Dermis microvascular lymphatic vessel endothelial cell (primary cell): ENCODE measurements around the gene FAM240B. TPM values are rescaled to one million over a fixed set of nuclear protein-coding genes. Genes with fewer than 3 reads are reported as not detected.

Experiments
- DNase-seq, 2 donors: peaks; one replicate each; pipeline versions ENCODE4 v3.0.0 to v3.0.0-alpha.2; 2010; ENCODE audit warnings: low read depth in 2 of 2
- total RNA-seq: library from RNA; depleted of rRNA; stranded (reverse); fragments of >200 nt; gene quantifications from 2 replicates; pipeline ENCODE4 v1.2.1, GENCODE V29; 2014

The FAM240B gene
- total RNA-seq, 1 donor from 2014 or later, result not detected

GRCh38 chr9:38700695-38701094 is 19.2 kb downstream of the FAM240B start:
- DNase-seq, result no peak

DNA sequence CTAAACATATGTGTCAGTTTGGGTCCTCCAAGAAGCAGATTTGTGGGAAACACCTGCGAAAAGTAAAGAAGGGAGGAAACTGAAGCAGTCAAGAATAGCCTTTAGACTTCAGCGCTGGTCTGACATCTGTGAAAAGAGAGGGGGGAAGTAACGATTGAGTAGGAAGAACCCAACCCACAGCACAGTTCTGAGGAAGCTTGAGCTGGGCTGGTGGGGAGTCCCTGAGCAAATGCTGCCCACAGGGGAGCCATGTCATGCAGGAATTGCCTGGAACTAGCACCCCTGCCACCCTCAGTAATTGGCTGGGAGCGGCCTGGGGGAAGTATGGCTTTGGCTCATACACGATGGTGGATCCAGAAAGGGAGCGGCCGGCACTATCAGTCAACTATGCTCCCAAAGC is 20.6 kb downstream of the FAM240B start:
- no peak for DNase-seq

DNA sequence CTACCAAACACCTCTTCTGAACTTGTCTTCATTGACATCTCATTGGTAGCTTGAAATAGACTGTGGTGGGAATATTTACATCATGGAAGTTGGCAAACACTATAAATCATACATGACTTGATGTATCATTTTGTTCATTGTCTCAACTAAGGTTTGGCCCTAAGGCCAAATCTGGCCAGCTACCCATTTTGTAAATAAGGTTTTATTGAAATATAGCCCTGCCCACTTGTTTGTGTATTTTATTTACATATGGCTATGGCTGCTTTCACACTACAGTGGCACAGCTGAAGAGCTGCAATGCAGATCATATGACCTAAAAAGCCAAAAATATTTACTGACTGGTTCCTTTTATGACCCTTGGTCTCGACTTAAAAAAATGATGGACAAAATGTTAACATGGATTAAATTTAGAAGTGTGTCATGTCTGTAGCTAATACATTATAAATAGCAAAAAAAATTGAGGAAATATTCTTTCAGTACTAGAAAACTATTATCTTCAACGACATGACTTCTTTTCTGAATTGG is 22.1 kb downstream of the FAM240B start:
- no peak for DNase-seq

DNA sequence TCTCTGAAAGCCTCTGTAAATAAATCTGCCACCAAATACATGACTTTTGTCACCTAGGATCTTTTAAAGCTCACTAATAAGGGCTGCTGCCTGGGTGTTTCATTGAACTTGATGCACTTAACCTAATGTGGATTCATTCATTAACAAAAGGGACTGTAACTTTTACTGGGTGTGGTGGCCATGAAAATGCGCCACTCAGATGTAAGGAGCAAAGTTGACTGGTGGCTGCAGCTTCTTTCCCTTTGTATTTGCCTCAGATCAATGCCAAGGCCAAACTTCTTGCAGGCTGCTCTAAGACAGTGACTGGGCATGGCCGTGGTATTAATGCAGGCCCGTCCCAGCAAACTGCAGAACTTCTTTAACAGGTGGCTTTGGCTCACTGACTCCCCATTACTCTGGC is 22.9 kb downstream of the FAM240B start:
- no peak for DNase-seq

DNA sequence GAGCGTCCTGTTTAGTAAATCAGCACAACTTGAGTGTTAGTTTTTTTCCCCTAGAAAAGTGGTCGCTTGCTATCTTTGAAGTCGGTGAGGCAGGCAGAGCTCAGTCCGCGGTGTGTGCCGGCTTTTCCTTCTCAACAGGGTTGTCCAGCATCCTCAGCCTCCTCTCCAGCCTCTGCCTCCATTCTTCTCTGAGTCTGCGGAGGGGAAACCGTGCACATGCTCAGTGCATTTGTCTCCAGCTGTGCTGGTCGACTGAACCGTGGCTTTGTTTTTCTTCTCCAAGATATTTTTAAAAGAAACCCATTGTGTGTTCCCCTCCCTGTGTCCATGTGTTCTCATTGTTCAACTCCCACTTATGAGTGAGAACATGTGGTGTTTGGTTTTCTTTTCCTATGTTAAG is 25.3 kb downstream of the FAM240B start:
- DNase-seq, result no peak

GRCh38 chr9:38692707-38693106 is 27.2 kb downstream of the FAM240B start:
- DNase-seq, result no peak

GRCh38 chr9:38690574-38690973 is 29.4 kb downstream of the FAM240B start:
- no peak for DNase-seq

DNA sequence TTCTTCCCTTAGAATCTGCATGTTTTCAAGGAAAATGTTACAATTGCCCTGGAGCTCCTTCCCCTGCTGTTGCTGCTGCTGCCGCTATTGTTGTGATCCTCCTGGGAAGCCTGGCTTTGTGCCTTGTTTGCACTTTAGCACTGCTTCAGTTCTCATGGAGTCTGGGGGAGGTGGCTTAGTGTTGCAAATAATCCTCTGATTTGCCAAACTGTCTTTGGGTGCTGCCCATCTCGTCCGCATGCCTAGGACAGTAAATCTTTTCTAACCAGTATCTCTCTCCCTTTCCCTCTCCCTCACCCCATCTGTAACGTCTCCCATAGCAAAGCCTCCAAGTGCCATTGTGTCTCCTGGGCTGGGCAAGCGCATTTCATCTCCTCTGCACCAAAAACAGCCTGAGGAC is 30.3 kb downstream of the FAM240B start:
- no peak for DNase-seq

DNA sequence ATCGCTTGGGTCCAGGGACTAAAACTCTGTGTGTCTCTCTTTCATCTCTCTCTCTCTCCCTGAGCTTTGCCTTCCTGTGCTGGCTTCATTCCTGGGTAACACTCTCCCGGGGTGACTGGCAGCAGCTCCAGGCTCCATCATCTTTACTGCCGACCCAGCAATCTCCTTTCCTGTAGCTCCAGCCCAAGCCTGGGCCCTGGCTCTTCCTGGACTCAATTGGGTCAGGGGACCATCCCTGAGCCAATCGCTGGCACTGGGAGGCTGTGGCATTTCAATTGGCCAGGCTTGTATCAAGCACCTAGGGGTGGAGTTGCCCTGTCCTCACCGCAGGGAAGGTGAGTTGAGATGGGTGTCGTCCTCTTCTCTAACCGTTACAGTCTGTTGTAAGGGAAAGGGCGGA is 31.9 kb downstream of the FAM240B start:
- no peak for DNase-seq

GRCh38 chr9:38687389-38687842 is 32.5 kb downstream of the FAM240B start:
- DNase-seq, result peak in 1 of 2 donors; percentile 17

DNA sequence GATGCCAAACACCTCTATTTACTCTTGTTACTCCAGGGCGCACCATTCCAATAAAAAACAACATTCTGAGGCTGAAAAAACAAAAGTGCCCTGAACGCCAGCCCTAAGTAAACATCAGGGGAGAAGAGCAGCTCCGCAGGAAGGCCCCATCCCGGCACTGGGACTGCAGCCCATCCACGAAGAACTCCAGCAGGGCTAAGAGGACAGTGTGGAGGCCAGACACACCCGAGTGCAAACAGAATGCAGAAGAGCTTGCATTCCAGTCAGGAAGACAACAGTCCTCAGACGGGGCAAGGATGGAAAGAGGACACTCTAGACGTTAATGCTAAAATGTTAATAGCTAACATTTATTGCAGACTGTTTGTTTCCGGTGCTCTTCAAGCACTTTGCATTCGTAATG is 33.0 kb downstream of the FAM240B start:
- no peak for DNase-seq

DNA sequence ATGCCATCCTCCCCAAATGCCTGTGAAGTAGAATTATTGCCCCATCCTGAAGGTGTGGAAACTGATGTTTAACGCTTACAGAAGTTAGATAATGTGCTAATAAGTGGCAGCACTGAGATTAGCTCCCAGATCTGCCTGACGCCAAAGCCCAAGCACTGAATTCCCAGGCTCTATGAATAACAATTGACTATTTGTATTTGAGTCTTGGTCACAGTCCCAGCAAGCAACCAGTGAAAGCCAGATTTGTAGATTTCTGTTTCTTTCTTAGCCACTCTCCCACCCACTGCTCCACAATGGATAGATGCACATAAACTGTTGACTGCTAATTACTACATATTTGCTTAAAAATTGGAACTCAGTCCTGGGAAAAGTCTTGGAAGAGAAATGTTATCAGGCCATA is 34.4 kb downstream of the FAM240B start:
- DNase-seq, result no peak

GRCh38 chr9:38683336-38683735 is 36.6 kb downstream of the FAM240B start:
- no peak for DNase-seq

DNA sequence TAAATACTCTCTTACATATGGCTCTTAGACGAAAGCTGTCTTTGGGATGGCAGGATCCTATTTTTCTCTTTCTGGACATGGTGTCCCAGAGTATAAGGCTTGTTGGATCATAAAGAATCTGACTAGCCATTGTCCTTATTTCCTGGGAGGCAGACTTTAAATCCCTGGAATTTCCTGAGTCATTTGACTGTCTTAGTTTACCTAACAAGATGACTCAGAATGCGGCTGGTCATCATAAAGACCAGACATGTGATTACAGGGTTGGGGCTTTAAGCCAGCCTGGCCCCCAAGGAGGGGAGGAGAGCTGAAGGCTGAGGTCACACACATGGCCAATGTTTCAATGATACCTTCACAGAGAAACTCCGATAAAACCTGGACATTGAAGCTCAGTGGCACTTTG is 37.2 kb downstream of the FAM240B start:
- DNase-seq, result peak in 1 of 2 donors; percentile 78

- peak in 1 of 2 donors; percentile 43 for DNase-seq
Observed at GRCh38 chr9:38681747-38682227, 38.1 kb downstream of the FAM240B start.

- no peak for DNase-seq
Observed at GRCh38 chr9:38680837-38681445, 39.0 kb downstream of the FAM240B start.

GRCh38 chr9:38677660-38678303 is 42.2 kb downstream of the FAM240B start:
- no peak for DNase-seq

GRCh38 chr9:38675831-38676230 is 44.1 kb downstream of the FAM240B start:
- DNase-seq, result no peak

DNA sequence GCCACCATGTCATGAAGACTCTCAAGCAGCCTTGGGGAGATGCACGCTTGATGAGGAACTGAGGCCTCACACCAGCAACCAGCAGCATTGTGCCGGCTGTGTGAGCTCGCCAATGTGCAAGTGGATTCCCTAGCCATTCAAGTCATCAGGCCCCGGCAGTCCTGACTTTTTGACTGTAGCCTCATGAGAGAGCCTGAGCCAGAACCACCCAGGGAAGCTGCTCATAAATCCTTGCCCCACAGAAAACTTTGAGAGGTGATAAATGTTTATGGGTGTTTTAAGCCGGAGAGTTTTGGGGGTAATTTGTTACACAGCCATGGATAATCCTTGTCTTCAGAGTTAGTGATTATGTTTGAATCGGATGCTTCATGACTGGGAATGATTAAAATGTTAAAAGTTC is 44.7 kb downstream of the FAM240B start:
- no peak for DNase-seq

GRCh38 chr9:38673399-38674193 is 46.3 kb downstream of the FAM240B start:
- DNase-seq, result no peak

DNA sequence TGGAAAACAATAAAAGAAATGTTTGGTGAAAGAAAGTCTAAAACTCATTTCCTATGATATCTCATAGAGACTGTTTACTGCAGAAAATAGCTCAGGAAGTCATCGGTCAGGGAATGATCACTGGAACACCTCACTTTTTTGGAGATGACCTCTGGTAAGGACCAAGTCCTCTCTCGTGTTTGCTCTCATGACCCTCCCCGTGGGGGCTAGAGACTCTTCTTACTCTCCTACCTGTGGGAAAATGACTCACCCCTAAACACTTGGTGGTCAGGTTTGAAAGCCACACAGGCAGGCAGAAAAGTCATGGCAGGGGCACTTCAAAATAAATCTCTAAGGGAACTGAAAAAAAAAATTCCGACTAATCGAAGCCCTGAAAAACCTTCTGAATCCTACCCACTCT is 48.2 kb downstream of the FAM240B start:
- DNase-seq, result no peak

DNA sequence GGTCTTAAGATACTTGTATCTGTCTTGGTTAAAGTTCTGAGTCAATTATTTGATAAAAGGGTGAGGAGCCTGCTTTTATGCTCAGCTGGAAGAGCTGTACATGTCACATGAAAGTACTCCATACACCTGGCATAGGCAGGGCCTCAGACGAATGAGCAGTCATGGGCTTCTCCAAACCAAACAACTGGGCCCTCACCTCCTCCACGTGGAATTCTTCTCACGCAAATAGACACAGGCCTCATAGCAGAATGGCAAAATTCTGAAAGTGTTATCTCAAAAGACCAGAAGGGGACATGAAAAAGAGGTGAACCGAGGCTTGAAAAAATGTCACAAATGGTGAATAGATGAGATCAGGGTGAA is 48.6 kb downstream of the FAM240B start:
- DNase-seq, result peak in 1 of 2 donors; percentile 19
